Measurements from ENCODE around the gene GRIN3B. TPM values are rescaled to one million over a fixed set of nuclear protein-coding genes. Genes with fewer than 3 reads are reported as not detected.

Gene GRIN3B
- total RNA-seq, 4 donors from 2014 or later = 0.24 TPM; not detected in 3

DNA sequence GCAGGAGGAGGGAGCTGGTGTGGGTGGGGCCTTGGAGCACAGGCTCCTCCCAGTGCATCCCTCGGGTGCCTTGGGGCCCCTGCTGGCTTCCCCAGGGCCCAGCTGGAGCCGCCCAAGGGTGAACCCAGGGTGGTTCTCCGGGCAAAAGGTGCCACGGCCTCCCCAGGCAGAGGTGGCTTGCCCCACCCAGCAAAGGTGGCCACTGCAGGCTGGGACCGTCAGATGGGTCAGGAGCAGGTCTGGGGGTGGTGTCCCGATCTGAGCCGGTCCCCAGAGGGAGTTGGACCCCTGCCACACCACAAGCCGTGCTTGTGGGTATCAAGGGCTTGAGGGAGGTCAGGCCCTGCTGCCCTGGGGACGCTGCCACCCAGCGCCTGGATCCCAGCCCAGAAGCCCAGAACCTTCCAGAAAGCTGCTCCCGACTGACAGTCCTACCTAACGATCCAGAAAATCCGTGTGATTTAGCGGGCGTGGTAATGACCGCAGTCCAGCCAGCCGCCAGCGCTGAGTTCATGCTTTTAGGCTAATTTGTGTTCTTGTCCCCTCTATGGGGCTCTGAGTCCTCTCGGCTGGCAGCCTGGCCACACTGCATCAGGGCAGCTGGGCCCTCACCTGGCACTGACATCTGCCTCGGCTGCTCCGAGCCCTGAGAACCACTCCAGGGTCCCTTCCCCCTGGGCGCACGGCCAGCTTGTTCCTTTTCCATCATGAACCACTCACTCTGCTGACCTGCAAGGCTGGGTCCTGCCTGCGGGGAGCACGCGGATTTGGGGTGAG lies 5.0 kb upstream of the GRIN3B start:
- DNase-seq (ENCODE audit: low spot score) (no peak), ATAC-seq (ENCODE audit: low FRiP score) (no peak)
- no peak for TF ChIP-seq CTCF (IDR thresholded peaks at IDR 0.05)

GRCh38 chr19:996051-996838 lies 4.0 kb upstream of the GRIN3B start:
- ATAC-seq (ENCODE audit: low FRiP score) = no peak
- no peak for DNase-seq (ENCODE audit: low spot score)

GRCh38 chr19:998064-998463 lies 2.2 kb upstream of the GRIN3B start:
- DNase-seq (ENCODE audit: low spot score) (no peak), ATAC-seq (ENCODE audit: low FRiP score) (no peak)
- TF ChIP-seq CTCF (IDR thresholded peaks at IDR 0.05) = no peak

More at GRCh38 chr19:996051-996838, 4.0 kb upstream of the GRIN3B start:
- TF ChIP-seq CTCF (IDR thresholded peaks at IDR 0.05) = no peak

- DNase-seq (ENCODE audit: low spot score) (no peak), ATAC-seq (ENCODE audit: low FRiP score) (no peak)
- TF ChIP-seq CTCF (IDR thresholded peaks at IDR 0.05) = no peak
These were observed 870 bp upstream of the GRIN3B start for GRCh38 chr19:999379-999719.

- no peak for ATAC-seq (ENCODE audit: low FRiP score)
- no peak for TF ChIP-seq CTCF (IDR thresholded peaks at IDR 0.05)
- no peak for DNase-seq (ENCODE audit: low spot score)
These were observed 645 bp downstream of the GRIN3B start for GRCh38 chr19:1000591-1001537.

DNA sequence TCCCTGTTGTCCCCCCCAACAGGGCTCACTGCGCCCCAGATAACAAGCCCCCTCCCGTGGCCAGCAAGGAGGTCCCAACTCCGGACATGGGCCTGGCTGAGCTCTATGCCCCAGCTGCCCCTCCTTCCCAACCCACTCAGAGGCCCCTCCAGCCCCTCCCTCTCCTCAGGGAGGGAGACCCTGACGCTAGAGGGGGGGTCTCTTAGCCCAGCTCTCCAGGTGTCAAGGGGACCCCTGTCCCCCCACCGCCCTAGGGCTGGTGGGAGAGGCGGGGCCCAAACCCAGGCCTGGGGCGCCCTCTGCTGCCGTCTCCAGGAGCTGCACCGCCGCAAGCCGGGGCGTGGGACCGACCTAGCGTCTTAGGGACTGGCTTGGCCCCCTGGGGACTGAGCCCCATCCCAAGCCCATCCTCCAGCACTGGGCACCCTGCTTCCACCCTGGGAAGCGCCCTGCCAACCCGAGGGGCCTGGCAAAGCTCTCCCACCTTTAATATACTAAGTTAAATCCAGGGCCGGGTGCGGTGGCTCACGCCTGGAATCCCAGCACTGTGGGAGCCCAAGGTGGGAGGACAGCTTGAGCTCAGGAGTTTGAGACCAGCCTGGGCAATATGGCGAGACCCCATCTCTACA lies 1.4 kb downstream of the GRIN3B start:
- peak; percentile 54 for ATAC-seq (ENCODE audit: low FRiP score)
- no peak for DNase-seq (ENCODE audit: low spot score)
- TF ChIP-seq CTCF (IDR thresholded peaks at IDR 0.05) = peak in 1 of 3 donors; percentile 23
